SK-N-SH treated with all-trans-retinoic acid at 6 μM for 48 hours (cell line): ENCODE data around the gene ST6GALNAC5.

ENCODE experiments used
- ATAC-seq: fragments of 200-7000 bp; cut with Tn5 transposase; 3 replicates; pipeline ENCODE4 v1.9.1; 2020; ENCODE audit warnings: mild to moderate bottlenecking, moderate library complexity
- ARNTL ChIP-seq: fragments of 450-650 bp; formaldehyde crosslinking; IDR thresholded peaks from 2 replicates; pipeline ENCODE4 v1.5.0; 2020; ENCODE audit warnings: low read depth, mild to moderate bottlenecking, moderate library complexity, borderline replicate concordance
- BACH2 ChIP-seq: fragments of 250-450 bp; sonication (Bioruptor Pico); IDR thresholded peaks from 2 replicates; pipeline ENCODE4 v1.9.0; 2021; ENCODE audit warnings: mild to moderate bottlenecking, borderline replicate concordance
- CSRNP3 ChIP-seq: fragments of 250-450 bp; sonication (Bioruptor Pico); IDR thresholded peaks from 2 replicates; pipeline ENCODE4 v1.5.1; 2021; ENCODE audit warnings: mild to moderate bottlenecking, moderate library complexity
- ESRRG ChIP-seq: fragments of 250-450 bp; sonication (Bioruptor Pico); IDR thresholded peaks from 2 replicates; pipeline ENCODE4 v1.6.1; 2021; ENCODE audit warnings: mild to moderate bottlenecking
- GLIS3 ChIP-seq: fragments of 250-450 bp; sonication (Bioruptor Pico); IDR thresholded peaks from 2 replicates; pipeline ENCODE4 v1.5.0; 2020; ENCODE audit warnings: mild to moderate bottlenecking, moderate library complexity
- ISL1 ChIP-seq: fragments of 250-450 bp; sonication (Bioruptor Pico); IDR thresholded peaks from 2 replicates; pipeline ENCODE4 v2.1.2; 2022; ENCODE audit warnings: mild to moderate bottlenecking, moderate library complexity
- OSR1 ChIP-seq: fragments of 250-450 bp; sonication (Bioruptor Pico); IDR thresholded peaks from 2 replicates; pipeline ENCODE4 v1.8.0; 2022; ENCODE audit warnings: moderate library complexity, mild to moderate bottlenecking, inconsistent platforms
- POU6F1 ChIP-seq: fragments of 250-450 bp; sonication (Bioruptor Pico); IDR thresholded peaks from 2 replicates; pipeline ENCODE4 v1.8.0; 2021; ENCODE audit warnings: low read depth, mild to moderate bottlenecking, moderate library complexity, borderline replicate concordance
- PPARA ChIP-seq: fragments of 250-450 bp; sonication (Bioruptor Pico); IDR thresholded peaks from 2 replicates; pipeline ENCODE4 v1.5.0; 2020; ENCODE audit warnings: mild to moderate bottlenecking, borderline replicate concordance
- RARB ChIP-seq: fragments of 250-450 bp; sonication (Bioruptor Pico); IDR thresholded peaks from 2 replicates; pipeline ENCODE4 v1.8.0; 2021; ENCODE audit warnings: mild to moderate bottlenecking, moderate library complexity
- SNAI2 ChIP-seq: fragments of 250-450 bp; sonication (Bioruptor Pico); IDR thresholded peaks from 2 replicates; pipeline ENCODE4 v1.5.0; 2020; ENCODE audit warnings: mild to moderate bottlenecking, moderate library complexity
- TCF4 ChIP-seq: fragments of 250-450 bp; sonication (Bioruptor Pico); IDR thresholded peaks from 2 replicates; pipeline ENCODE4 v1.8.0; 2021; ENCODE audit warnings: mild to moderate bottlenecking, moderate library complexity, borderline replicate concordance
- TOX ChIP-seq: fragments of 250-450 bp; sonication (Bioruptor Pico); IDR thresholded peaks from 2 replicates; pipeline ENCODE4 v1.8.0; 2021; ENCODE audit warnings: mild to moderate bottlenecking, moderate library complexity, borderline replicate concordance
- TSHZ2 ChIP-seq: fragments of 250-450 bp; sonication (Bioruptor Pico); IDR thresholded peaks from 2 replicates; pipeline ENCODE4 v1.5.0; 2020; ENCODE audit warnings: mild to moderate bottlenecking, moderate library complexity
- ZC3H10 ChIP-seq: fragments of 250-450 bp; sonication (Bioruptor Pico); IDR thresholded peaks from 2 replicates; pipeline ENCODE4 v1.5.1; 2021; ENCODE audit warnings: mild to moderate bottlenecking, moderate library complexity
- ZFP3 ChIP-seq: fragments of 250-450 bp; sonication (Bioruptor Pico); IDR thresholded peaks from 2 replicates; pipeline ENCODE4 v1.5.0; 2020; ENCODE audit warnings: mild to moderate bottlenecking, moderate library complexity
- ZFP30 ChIP-seq: fragments of 450-650 bp; formaldehyde crosslinking; IDR thresholded peaks from 2 replicates; pipeline ENCODE4 v1.5.0; 2022; ENCODE audit warnings: mild to moderate bottlenecking, moderate library complexity
- ZNF565 ChIP-seq: fragments of 450-650 bp; formaldehyde crosslinking; conservative IDR thresholded peaks from 2 replicates; pipeline ENCODE4 v1.5.0; 2020; ENCODE audit warnings: low read depth, mild to moderate bottlenecking, moderate library complexity
- ZNF70 ChIP-seq: fragments of 450-650 bp; formaldehyde crosslinking; IDR thresholded peaks from 2 replicates; pipeline ENCODE4 v1.5.0; 2020; ENCODE audit warnings: mild to moderate bottlenecking, moderate library complexity
- ZNF8 ChIP-seq: fragments of 450-650 bp; formaldehyde crosslinking; IDR thresholded peaks from 2 replicates; pipeline ENCODE4 v1.5.0; 2020; ENCODE audit warnings: mild to moderate bottlenecking, moderate library complexity
- TF ChIP-seq, protein P1 (sequence below): fragments of 250-450 bp; sonication (Bioruptor Pico); IDR thresholded peaks from 2 replicates; pipeline ENCODE4 v1.5.1; 2020; ENCODE audit warnings: low read depth, mild to moderate bottlenecking, moderate library complexity
- TF ChIP-seq, protein P2 (sequence below): fragments of 250-450 bp; sonication (Bioruptor Pico); IDR thresholded peaks from 2 replicates; pipeline ENCODE4 v1.8.0; 2020; ENCODE audit warnings: mild to moderate bottlenecking, moderate library complexity, borderline replicate concordance

ST6GALNAC5 gene

DNA sequence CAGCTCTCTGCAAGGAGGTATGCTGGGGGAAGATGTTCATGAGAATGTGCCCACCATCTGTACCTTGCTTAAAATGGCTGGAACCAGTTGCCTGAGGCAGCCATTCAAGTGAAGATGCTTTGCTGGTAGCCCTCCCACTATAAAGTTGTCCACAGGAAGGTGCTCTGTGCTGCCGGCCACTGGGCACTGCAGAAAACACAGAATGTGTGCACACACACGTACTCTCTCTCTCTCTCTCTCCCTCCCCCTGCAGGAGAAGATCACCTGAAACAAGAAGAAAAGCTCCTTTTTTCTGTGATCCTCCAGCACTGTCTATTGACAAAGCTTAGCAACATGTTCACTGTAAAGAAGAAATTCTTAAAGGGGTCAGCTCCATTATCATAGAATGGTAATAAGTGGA, 217.2 kb downstream of the ST6GALNAC5 start:
- TF ChIP-seq ZFP3 (CRISPR knock-in tag) (no peak), TSHZ2 (CRISPR knock-in tag) (no peak), CSRNP3 (CRISPR knock-in tag) (no peak), SNAI2 (no peak), BACH2 (CRISPR knock-in tag) (no peak), ARNTL (CRISPR knock-in tag) (no peak), ZNF70 (no peak), ESRRG (CRISPR knock-in tag) (no peak), GLIS3 (CRISPR knock-in tag) (no peak), RARB (CRISPR knock-in tag) (no peak), ZC3H10 (no peak), POU6F1 (no peak), ZFP30 (CRISPR knock-in tag) (no peak), PPARA (CRISPR knock-in tag) (no peak), ZNF565 (CRISPR knock-in tag) (no peak), ZNF8 (no peak), OSR1 (CRISPR knock-in tag) (no peak), TCF4 (CRISPR knock-in tag) (no peak), ISL1 (CRISPR knock-in tag) (no peak)
- TF ChIP-seq, protein P1, sequence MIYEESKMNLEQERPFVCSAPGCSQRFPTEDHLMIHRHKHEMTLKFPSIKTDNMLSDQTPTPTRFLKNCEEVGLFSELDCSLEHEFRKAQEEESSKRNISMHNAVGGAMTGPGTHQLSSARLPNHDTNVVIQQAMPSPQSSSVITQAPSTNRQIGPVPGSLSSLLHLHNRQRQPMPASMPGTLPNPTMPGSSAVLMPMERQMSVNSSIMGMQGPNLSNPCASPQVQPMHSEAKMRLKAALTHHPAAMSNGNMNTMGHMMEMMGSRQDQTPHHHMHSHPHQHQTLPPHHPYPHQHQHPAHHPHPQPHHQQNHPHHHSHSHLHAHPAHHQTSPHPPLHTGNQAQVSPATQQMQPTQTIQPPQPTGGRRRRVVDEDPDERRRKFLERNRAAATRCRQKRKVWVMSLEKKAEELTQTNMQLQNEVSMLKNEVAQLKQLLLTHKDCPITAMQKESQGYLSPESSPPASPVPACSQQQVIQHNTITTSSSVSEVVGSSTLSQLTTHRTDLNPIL (CRISPR knock-in tag): no peak
- no peak for ATAC-seq

DNA sequence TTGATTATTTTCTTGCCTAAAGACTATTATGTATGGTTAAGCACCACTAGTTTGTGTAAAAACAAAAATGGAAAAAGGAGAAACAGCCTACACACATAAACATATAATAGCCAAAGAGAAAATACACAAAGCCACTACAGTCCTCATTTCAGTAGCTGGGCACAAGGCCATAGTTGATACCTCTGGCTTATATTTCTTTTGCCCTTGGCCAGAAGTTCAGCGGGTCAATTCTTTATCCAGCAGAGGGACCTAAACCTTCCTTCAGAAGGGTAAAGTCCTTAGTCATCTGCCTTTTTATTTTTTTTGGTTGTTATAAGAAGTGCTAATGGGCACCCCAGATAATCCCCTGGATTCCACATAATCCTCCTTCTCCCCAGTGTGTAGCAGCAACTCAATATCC, 217.8 kb downstream of the ST6GALNAC5 start:
- TF ChIP-seq ZNF70: no peak
- TF ChIP-seq, protein P2, sequence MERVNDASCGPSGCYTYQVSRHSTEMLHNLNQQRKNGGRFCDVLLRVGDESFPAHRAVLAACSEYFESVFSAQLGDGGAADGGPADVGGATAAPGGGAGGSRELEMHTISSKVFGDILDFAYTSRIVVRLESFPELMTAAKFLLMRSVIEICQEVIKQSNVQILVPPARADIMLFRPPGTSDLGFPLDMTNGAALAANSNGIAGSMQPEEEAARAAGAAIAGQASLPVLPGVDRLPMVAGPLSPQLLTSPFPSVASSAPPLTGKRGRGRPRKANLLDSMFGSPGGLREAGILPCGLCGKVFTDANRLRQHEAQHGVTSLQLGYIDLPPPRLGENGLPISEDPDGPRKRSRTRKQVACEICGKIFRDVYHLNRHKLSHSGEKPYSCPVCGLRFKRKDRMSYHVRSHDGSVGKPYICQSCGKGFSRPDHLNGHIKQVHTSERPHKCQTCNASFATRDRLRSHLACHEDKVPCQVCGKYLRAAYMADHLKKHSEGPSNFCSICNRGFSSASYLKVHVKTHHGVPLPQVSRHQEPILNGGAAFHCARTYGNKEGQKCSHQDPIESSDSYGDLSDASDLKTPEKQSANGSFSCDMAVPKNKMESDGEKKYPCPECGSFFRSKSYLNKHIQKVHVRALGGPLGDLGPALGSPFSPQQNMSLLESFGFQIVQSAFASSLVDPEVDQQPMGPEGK (CRISPR knock-in tag): no peak
- ATAC-seq: no peak

- ATAC-seq: no peak
- TF ChIP-seq RARB (CRISPR knock-in tag) (no peak), POU6F1 (no peak), ESRRG (CRISPR knock-in tag) (no peak), PPARA (CRISPR knock-in tag) (no peak), TCF4 (CRISPR knock-in tag) (no peak), TOX (CRISPR knock-in tag) (no peak), ZNF8 (no peak), TSHZ2 (CRISPR knock-in tag) (no peak), ZFP3 (CRISPR knock-in tag) (no peak)
- TF ChIP-seq, protein P2 (CRISPR knock-in tag): no peak
Measured at GRCh38 chr1:77089756-77090155, 222.5 kb downstream of the ST6GALNAC5 start.
